Islet precursor cell (in vitro differentiated cells): Measurements from ENCODE around the gene RNFT2.
A peak's percentile ranks its signal among the peaks of the same experiment; 100 is the strongest.

ENCODE experiments used
- DNase-seq: peaks from one replicate; pipeline ENCODE4 v3.0.0-alpha.2; 2018

The RNFT2 gene

GRCh38 chr12:116880817-116881324, 142.8 kb downstream of the RNFT2 start:
- DNase-seq: peak; percentile 92

- no peak for DNase-seq
Observed at GRCh38 chr12:116881325-116881876, 143.3 kb downstream of the RNFT2 start, which contains the start of gene HRK. TSS of gene HRK (minus strand) at chr12:116881441. CDS start at chr12:116881307, 134 bp downstream.

GRCh38 chr12:116881877-116882507, 143.9 kb downstream of the RNFT2 start:
- DNase-seq: no peak

GRCh38 chr12:116882742-116883141, 144.6 kb downstream of the RNFT2 start:
- DNase-seq: no peak

GRCh38 chr12:116884871-116885270, 146.8 kb downstream of the RNFT2 start:
- DNase-seq: no peak

- DNase-seq: no peak
Observed at GRCh38 chr12:116885491-116885890, 147.4 kb downstream of the RNFT2 start.

GRCh38 chr12:116887244-116887643, 149.1 kb downstream of the RNFT2 start:
- no peak for DNase-seq

- DNase-seq: no peak
Observed at GRCh38 chr12:116887897-116888296, 149.8 kb downstream of the RNFT2 start.

GRCh38 chr12:116890330-116890729, 152.2 kb downstream of the RNFT2 start:
- no peak for DNase-seq

- DNase-seq: no peak
Observed at GRCh38 chr12:116891019-116891418, 152.9 kb downstream of the RNFT2 start.

GRCh38 chr12:116892349-116893140, 154.4 kb downstream of the RNFT2 start:
- DNase-seq: no peak

- no peak for DNase-seq
Observed at GRCh38 chr12:116894913-116895312, 156.8 kb downstream of the RNFT2 start.

- no peak for DNase-seq
Observed at GRCh38 chr12:116896411-116896924, 158.4 kb downstream of the RNFT2 start.

GRCh38 chr12:116897476-116897875, 159.4 kb downstream of the RNFT2 start:
- no peak for DNase-seq

- DNase-seq: no peak
Observed at GRCh38 chr12:116898669-116899068, 160.6 kb downstream of the RNFT2 start.

GRCh38 chr12:116901612-116902011, 163.5 kb downstream of the RNFT2 start:
- DNase-seq: no peak
